Activated CD4-positive, alpha-beta T cell treated with anti-CD3 and anti-CD28 coated beads for 4 hours (primary cell): Measurements from ENCODE around the gene MRFAP1.
A peak's percentile ranks its signal among the peaks of the same experiment; 100 is the strongest.
"Not testable (repeated sequence)": the region's sequence is repeated elsewhere in the genome, so short reads cannot be mapped to it uniquely, and the experiment has no call there.

Experiments used
- DNase-seq, 2 donors: peaks; one replicate each; pipeline ENCODE4 v3.0.0-alpha.2; 2020

Gene MRFAP1

DNA sequence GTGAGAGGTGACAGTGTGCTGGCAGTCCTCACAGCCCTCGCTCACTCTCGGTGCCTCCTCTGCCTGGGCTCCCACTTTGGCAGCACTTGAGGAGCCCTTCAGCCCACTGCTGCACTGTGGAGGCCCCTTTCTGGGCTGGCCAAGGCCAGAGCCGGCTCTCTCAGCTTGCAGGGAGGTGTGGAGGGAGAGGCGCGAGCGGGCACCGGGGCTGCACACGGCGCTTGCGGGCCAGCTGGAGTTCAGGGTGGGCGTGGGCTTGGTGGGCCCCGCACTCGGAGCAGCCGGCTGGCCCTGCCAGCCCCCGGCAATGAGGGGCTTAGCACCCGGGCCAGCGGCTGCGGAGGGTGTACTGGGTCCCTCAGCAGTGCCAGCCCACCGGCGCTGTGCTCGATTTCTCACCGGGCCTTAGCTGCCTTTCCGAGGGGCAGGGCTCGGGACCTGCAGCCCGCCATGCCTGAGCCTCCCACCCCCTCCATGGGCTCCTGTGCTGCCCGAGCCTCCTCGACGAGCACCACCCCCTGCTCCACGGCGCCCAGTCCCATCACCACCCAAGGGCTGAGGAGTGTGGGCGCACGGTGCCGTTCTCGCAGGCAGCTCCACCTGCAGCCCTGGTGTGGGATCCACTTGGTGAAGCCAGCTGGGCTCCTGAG, 32.2 kb downstream of the MRFAP1 start:
- DNase-seq = not testable (repeated sequence)

DNA sequence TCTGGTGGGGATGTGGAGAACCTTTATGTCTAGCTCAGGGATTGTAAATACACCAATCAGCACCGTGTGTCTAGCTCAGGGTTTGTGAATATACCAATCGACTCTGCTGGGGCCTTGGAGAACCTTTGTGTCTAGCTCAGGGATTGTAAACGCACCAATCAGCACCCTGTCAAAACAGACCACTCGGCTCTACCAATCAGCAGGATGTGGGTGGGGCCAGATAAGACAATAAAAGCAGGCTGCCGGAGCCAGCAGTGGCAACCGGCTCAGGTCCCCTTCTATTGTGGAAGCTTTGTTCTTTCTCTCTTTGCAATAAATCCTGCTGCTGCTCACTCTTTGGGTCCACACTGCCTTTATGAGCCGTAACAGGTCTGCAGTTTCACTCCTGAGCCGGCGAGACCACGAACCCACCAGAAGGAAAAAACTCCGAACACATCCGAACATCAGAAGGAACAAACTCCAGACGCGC, 32.7 kb downstream of the MRFAP1 start:
- not testable (repeated sequence) for DNase-seq

DNA sequence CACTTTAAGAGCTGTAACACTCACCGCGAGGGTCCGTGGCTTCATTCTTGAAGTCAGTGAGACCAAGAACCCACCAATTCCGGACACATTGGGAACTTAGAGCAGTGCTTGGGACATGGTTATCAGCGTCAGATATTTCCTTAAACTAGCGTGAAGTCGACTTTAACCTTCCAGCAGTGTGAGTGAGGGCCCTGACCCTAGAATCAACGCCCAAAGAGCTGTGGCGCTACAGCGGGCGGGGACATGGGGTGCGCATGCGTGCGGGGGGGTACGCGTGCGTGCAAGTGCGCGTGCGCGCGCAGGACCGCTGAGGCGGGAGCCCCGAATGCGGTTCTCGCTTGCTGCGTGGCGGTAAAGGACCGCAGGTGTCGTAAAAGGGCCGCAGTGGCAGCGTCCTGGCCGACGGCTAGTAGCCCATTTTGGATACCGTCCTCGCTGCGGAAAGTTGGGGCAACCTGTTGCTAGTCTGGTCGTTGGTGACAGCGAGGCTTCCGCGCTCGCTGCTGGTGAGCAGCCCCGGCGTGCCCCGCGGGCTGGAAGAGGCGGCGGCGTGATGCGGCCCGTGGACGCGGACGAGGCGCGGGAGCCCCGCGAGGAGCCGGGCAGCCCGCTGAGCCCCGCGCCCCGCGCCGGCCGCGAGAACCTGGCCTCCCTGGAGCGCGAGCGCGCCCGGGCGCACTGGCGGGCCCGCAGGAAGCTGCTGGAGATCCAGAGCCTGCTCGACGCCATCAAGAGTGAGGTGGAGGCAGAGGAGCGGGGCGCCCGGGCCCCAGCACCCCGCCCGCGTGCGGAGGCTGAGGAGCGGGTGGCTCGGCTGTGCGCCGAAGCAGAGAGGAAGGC, 33.4 kb downstream of the MRFAP1 start:
- peak; percentile 84 to 93 for DNase-seq

DNA sequence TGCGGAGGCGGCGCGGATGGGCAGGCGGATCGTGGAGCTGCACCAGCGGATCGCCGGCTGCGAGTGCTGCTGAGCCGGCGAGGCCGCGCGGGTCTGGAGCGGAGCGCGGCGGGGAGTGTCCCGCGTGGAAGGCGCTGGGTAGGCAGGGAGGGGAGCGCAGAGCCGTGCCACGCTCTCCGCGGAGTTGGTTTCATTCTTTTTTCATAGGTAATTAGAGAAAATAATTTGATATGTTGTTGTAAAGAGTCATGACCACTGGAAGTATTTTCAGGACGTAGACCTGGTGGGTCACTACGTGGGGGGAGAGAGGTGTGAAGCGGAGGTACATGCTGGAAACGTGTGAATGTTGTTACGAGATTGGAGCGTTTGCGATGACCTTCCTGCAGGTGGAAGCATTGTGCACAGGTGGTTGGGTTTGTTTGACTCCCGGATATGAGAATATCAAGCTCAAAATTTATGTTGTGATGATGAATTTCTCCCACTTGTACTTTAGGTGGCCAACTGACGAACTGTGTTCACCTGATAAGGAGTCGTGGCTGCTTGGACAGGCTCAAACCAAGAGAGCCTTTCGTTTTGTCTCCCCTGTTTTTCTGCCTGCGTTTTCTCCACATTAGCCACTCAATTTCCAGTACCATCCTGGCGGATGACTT, 34.1 kb downstream of the MRFAP1 start:
- DNase-seq = peak; percentile 68 to 71

DNA sequence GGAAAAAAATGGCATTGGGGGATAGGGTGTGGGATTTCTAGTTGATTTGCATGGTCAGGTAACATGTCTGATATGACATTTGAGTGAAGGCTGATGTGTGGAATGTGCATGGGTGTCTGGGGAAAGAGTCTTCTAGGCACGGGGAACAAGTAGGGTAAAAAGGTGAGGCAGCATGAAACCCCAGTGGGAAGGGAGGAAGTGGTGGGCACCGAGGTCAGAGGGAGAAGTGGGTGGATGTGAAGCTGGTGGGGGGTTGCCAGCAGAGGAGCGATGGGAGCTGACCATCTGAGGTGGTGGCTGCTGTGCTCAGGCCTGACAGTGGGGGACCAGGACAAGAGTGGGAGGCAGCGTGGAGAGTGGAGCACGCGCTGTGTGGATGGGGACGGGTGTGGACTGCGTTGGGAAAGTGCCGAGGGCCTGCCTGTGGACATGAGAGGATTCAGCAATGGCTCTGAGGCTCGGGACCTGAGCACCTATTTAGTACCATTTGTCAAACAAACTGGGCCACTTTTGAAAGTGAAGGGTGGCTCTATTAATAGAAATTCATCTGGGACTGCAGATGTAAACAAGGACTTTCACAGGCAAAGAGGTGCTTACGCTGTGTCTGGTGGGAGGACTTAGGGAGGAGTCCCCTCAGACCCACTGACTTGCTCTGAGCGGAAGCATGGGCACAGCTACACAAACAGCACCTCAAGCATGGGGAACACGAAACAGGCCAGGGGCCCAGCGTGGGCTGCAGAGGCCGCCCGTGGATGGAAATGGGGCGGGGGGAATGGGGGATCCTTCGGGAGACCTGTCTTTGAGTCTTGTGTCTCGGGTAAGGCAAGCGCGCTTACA, 36.5 kb downstream of the MRFAP1 start:
- no peak for DNase-seq

DNA sequence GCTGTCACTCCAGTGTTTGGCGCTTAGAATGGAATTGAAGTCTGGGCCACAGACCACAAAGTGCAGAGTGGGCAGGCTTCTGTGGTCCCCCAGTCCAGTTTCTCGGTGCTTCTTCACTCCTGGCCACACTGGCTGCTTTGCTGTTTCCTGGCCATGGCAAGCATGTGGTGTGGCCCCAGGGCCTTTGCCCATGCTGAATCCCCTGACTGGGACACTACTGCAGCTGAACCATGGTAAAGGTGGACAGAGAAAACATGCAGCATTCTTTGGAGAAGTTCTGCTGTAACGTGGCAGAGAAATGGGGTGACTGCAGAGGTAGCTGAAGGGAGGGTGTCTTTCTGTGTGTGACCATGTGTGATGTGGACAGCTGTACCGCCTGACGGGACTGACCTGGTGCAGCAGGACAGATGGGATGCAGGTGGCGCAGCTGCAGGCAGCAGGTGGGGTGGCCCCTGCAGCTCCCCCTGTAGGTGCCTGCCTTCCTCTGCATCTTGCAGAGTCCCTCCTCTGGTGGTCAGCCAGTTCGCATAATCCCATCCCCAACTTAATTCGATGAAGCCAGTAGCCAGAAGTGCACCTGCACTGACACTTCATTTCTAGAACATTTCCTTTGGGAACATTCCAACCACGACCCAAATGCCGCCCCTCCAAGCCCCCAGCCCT, 40.0 kb downstream of the MRFAP1 start:
- DNase-seq = no peak

DNA sequence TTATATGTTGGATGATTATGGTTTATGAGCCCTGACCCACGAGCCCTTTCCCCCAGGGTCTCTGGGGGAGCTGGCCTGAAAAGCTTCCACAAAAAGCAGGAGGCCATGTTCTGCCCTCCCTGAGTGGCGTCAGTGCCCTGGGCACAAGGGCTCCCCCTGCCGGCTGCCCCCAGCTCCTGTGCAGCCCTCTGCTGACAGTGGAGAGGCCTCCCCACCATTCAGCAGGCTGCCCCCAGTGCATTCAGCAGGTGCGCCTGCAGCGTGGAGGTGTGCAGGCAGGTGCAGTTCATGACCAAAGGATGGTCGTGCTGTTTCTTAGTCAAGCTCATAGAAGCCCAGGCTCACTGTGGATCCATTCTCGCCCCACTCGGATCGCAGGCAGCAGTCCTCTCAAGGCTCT, 40.7 kb downstream of the MRFAP1 start:
- no peak for DNase-seq

DNA sequence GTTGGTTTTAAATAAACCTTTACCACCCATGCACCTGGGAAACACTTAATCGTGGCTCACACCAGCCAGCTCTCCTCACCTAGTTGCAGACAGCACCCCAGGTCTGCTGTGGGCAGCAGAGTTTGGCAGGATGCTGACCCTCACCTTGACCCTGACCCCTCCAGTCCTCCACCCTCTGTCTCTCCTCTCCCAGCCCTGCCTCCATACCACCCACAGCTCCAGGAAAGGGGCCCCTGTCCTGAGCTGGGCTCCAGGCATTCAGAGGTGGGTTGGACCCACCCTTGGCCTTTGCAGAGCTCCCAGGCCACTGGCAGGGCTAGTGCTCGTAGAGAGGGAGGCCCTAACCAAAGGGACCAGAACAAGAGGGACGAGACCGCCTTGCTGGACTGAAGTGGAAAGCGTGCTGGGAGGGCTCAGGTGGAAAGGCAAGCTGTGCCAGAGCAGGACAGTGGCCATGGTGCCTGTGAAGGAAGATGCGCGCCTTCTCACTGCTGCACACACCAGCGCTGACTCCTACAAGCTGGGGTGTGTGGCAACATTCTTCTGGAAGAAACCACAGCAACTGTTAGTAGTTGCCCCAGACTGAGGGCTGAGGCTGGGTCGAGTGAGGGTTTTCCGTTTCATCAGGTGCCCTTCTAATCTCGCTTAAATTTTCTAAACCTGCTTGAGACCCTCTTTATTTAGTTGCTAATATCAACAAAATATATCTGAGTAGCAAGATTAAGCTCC, 42.5 kb downstream of the MRFAP1 start:
- DNase-seq = no peak

DNA sequence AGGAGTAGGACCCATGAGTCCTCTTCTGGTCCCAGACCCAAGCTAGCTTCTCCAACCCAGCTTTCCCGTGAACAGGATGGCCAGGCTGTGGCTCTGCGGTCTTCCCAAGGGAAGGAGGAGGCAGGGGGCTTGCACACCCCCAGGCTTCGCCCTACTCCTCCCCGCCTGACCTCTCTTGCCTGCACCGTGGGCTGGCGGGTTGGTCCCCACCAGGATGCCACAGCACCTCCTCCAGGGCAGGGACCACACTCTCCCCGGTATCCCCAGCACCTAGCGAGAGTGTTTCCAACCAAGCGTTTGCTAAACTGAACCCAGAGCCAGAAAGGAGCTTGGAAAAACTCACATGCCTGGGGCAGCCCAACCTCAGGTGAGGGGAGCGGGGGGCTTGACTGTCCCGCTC, 44.2 kb downstream of the MRFAP1 start:
- no peak for DNase-seq

DNA sequence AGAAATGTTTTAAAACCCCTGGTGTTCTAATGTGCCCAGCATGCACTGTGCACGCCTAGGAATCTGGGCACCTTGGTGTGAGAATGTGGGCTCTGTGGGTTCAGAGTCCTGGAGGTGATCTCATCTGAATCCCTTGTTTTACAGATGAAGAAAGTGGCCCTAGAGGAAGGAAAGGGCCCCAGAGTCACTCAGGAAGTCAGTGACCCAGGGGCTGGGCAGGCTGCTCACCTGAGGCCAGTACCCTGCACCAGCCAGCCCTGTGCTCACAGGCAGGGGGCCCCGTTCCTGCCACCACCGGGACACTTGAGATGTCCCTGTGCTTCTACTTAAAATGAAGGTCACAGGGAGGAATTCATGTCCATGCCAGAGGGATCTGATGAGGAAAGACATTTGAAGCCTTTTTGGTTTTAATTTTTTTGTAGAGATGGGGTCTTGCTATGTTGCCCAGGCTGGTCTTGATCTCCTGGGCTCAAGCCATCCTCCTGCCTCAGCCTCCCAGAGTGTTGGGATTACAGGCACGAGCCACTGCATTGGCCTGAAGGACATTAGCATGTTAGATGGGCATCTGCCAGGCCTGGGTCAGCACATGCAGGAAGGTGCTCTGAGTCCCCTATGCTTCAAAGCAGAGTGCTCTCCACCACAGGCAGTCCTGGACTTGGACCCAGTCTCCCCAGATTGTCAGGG, 45.8 kb downstream of the MRFAP1 start:
- DNase-seq = no peak

DNA sequence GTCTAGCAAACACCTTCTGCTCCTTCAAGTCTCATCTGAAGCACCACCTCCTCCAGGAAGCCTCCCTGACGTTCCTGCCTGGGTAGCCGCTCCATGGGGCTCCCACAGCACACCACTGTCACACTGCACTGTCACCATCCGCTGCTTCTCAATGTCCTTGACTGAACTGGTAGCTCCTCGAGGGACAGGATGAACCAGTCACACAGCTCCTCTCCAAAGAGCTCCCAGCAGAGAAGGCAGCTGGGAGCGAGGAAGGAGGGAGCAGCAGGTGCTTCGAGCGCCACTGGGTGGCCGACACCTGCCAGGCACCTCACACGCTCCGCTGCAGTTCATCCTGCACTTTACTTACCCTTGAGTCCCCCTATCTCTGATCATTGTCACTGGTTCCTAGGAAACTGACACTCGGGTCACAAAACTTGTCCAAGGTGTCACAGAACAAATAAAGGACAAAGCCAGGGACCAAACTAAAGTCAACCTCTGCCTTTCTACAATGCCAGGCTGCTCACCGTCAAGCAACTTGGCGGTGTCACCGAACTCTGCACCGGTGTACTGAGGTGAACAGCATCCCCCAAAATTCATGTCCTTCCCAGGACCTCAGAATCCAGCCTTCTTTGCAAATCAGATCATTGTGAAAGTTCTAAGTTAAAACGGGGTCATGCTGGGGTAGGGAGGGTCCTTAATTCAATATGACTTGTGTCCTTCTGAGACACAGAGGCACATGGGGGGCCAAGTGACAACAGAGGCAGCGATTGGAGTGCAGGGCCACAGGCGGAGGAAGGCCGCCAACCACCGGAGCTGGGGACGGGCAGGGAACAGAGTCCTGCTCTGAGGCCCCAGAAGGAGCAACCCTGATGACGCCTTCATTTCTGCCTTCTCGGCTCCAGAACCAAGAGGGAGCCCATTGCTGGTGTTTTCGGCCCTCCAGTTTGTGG, 47.7 kb downstream of the MRFAP1 start:
- DNase-seq = no peak

DNA sequence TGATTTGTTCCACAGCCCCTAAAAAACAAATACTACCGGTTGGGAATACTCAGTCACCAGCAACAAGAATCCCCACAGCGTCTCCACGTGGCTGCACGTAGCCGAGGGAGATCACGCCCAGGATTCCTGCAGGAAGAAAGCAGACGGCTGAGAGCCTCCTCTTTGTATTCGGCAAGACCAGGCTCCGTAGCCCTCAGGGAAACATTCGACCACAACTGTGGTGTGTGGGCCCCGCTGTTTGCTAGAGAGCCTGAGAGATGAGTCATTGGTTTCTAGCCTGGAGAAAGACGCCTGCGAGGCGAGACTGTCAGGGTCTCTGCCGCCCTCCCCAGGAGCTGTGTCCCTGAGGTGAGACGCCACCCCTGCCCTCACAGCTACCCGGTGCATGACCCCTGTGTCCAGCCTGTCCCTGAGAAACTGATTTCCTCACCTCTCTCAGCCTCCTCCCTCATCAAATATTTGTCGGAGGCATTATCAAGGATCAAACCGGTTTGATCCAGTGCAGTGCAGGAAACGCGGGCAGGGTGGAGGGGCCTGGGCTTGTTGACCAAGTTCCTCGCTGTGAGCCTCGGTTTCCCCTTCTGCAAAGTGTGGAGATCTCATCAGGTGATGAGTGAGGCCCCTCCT, 48.5 kb downstream of the MRFAP1 start:
- DNase-seq = peak; percentile 71 to 73

DNA sequence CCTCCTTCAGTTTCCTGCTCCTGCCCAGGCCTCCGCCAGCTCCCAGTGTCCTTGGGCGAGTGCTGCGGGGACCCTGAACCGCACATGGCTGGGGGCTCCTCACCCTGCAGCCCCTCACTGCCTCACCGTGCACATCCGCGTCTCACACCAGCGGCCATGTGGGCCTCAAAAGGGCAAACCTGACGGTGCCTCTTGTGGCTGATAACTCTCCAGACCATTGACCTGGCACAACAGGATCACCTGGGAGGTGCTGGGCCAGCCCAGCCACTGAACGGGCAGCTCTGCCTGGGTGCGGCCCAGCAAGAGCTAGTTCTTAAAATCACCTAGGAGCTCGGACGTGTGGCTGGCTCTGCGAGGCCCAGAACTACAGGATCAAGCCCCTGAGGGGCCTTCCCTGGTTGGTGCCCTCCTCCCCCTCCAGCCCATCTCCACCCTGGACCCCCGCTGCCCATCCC, 49.0 kb downstream of the MRFAP1 start:
- DNase-seq = no peak
